OCI-LY3 (cell line): ENCODE results near the gene RPL15.
"Not testable (repeated sequence)": the region's sequence is repeated elsewhere in the genome, so short reads cannot be mapped to it uniquely, and the experiment has no call there.

Source experiments
- EZH2phosphoT487 ChIP-seq: fragments of 200-600 bp; shearing (Covaris generic); IDR thresholded peaks from 2 replicates; pipeline ENCODE4 v1.6.1; 2018; ENCODE audit warnings: antibody characterized with exemption, mixed run types, low read depth
- TF ChIP-seq, protein P1 (sequence below): fragments of 200-600, 300-600 bp; sonication (generic); IDR thresholded peaks from 2 replicates; pipeline ENCODE4 v1.5.1; 2014; ENCODE audit warnings: antibody characterized with exemption, low read length, low read depth

DNA sequence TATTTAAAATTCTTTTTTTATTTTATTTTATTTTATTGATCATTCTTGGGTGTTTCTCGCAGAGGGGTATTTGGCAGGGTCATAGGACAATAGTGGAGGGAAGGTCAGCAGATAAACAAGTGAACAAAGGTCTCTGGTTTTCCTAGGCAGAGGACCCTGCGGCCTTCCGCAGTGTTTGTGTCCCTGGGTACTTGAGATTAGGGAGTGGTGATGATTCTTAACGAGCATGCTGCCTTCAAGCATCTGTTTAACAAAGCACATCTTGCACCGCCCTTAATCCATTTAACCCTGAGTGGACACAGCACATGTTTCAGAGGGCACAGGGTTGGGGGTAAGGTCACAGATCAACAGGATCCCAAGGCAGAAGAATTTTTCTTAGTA lies 46.3 kb upstream of the RPL15 start:
- TF ChIP-seq, protein P1, sequence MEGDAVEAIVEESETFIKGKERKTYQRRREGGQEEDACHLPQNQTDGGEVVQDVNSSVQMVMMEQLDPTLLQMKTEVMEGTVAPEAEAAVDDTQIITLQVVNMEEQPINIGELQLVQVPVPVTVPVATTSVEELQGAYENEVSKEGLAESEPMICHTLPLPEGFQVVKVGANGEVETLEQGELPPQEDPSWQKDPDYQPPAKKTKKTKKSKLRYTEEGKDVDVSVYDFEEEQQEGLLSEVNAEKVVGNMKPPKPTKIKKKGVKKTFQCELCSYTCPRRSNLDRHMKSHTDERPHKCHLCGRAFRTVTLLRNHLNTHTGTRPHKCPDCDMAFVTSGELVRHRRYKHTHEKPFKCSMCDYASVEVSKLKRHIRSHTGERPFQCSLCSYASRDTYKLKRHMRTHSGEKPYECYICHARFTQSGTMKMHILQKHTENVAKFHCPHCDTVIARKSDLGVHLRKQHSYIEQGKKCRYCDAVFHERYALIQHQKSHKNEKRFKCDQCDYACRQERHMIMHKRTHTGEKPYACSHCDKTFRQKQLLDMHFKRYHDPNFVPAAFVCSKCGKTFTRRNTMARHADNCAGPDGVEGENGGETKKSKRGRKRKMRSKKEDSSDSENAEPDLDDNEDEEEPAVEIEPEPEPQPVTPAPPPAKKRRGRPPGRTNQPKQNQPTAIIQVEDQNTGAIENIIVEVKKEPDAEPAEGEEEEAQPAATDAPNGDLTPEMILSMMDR = not testable (repeated sequence)
- TF ChIP-seq EZH2phosphoT487 = not testable (repeated sequence)
